Adrenal gland (tissue), 5 donors: ENCODE data around the gene TNC.

ENCODE experiments used
- CTCF ChIP-seq, 6 experiments: fragments of 450-650 bp in 4 of 6; fragments of 200-600 bp in 2 of 6; sonication (generic) in 1 of 6; IDR thresholded peaks; 1 replicate in 5 of 6; 2 replicates in 1 of 6; pipeline versions ENCODE4 v1.5.1 to v1.8.0; 2016 to 2021; ENCODE audit warnings: antibody characterized with exemption in 6 of 6, mild to moderate bottlenecking in 2 of 6, moderate library complexity in 1 of 6
- POLR2A ChIP-seq, 2 donors: fragments of 450-650 bp; IDR thresholded peaks; one replicate each; pipeline ENCODE4 v1.6.1; 2017; ENCODE audit warnings: antibody characterized with exemption in 2 of 2, mild to moderate bottlenecking in 2 of 2, moderate library complexity in 1 of 2
- donor health status: DM: no; HTN: no; CAD: no.

- TF ChIP-seq CTCF (IDR thresholded peaks at IDR 0.05) (no peak), POLR2A (IDR thresholded peaks at IDR 0.05) (no peak)
These were observed 15.7 kb upstream of the TNC start for GRCh38 chr9:115133649-115134048.
